ENCODE results near the gene PPIH. TPM values are rescaled to one million over a fixed set of nuclear protein-coding genes. Genes with fewer than 3 reads are reported as not detected.

Gene PPIH
- polyA plus RNA-seq, 1 experiment, result 36.1 TPM

GRCh38 chr1:42689912-42690311, 31.7 kb downstream of the PPIH start:
- Histone ChIP-seq H3K27ac (ENCODE audit: low read depth, low read length) (no peak overlapping the region), H3K27me3 (ENCODE audit: control insufficient read depth, insufficient read depth, low read length) (no peaks in the 10 kb centered on the region), H3K9me3 (ENCODE audit: control insufficient read depth, insufficient read depth, low read length) (no peaks in the 10 kb centered on the region), H3K4me3 (ENCODE audit: low read depth, low read length) (no peak overlapping the region)
- TF ChIP-seq CTCF (IDR thresholded peaks at IDR 0.05; ENCODE audit: low read depth, low read length), result no peak
- DNase-seq (ENCODE audit: low read depth, low spot score), result no peak
- CTCF ChIA-PET, result interaction anchor here (1.0 kb wide), 1 partner anchor 8 kb away, joined by 3 read pairs; no protein-coding TSS in a partner anchor
- POLR2A ChIA-PET, result no interaction called here

GRCh38 chr1:42690477-42691156, 32.4 kb downstream of the PPIH start:
- no peaks in the 10 kb centered on the region for H3K27me3 ChIP-seq (ENCODE audit: control insufficient read depth, insufficient read depth, low read length)
- no peak for TF ChIP-seq CTCF (IDR thresholded peaks at IDR 0.05; ENCODE audit: low read depth, low read length)
- POLR2A ChIA-PET, result interaction anchor here (0.9 kb wide), 1 partner anchor 8 kb away, joined by 3 read pairs; the partner anchor contains the start of gene YBX1
- CTCF ChIA-PET, result interaction anchor here (0.6 to 1.3 kb wide), 2 partner anchors 73 to 113 kb away, joined by 4 to 5 read pairs; no protein-coding TSS in a partner anchor
- H3K27ac ChIP-seq (ENCODE audit: low read depth, low read length), result no peak overlapping the region
- no peak overlapping the region for H3K4me3 ChIP-seq (ENCODE audit: low read depth, low read length)
- DNase-seq (ENCODE audit: low read depth, low spot score), result no peak
- no peaks in the 10 kb centered on the region for H3K9me3 ChIP-seq (ENCODE audit: control insufficient read depth, insufficient read depth, low read length)

GRCh38 chr1:42691157-42691498, 32.9 kb downstream of the PPIH start:
- H3K9me3 ChIP-seq (ENCODE audit: control insufficient read depth, insufficient read depth, low read length), result no peaks in the 10 kb centered on the region
- POLR2A ChIA-PET, result interaction anchor here (0.9 to 1.6 kb wide), 1 partner anchor 9 kb away, joined by 3 read pairs; the partner anchor contains the start of gene YBX1
- DNase-seq (ENCODE audit: low read depth, low spot score), result no peak
- no peak for TF ChIP-seq CTCF (IDR thresholded peaks at IDR 0.05; ENCODE audit: low read depth, low read length)
- CTCF ChIA-PET, result interaction anchor here (0.6 to 1.3 kb wide), 3 partner anchors 73 to 113 kb away, joined by 4 to 6 read pairs (median 5); no protein-coding TSS in a partner anchor
- no peaks in the 10 kb centered on the region for H3K27me3 ChIP-seq (ENCODE audit: control insufficient read depth, insufficient read depth, low read length)
- H3K27ac ChIP-seq (ENCODE audit: low read depth, low read length), result no peak overlapping the region
- no peak overlapping the region for H3K4me3 ChIP-seq (ENCODE audit: low read depth, low read length)

- ChIA-PET POLR2A (interaction anchor here (1.6 kb wide), 1 partner anchor 10 kb away, joined by 3 read pairs; the partner anchor contains the start of gene YBX1), CTCF (no interaction called here)
- H3K27ac ChIP-seq (ENCODE audit: low read depth, low read length), result no peak overlapping the region
- no peak for TF ChIP-seq CTCF (IDR thresholded peaks at IDR 0.05; ENCODE audit: low read depth, low read length)
- no peak overlapping the region for H3K4me3 ChIP-seq (ENCODE audit: low read depth, low read length)
- DNase-seq (ENCODE audit: low read depth, low spot score), result no peak
- H3K27me3 ChIP-seq (ENCODE audit: control insufficient read depth, insufficient read depth, low read length), result no peaks in the 10 kb centered on the region
- no peaks in the 10 kb centered on the region for H3K9me3 ChIP-seq (ENCODE audit: control insufficient read depth, insufficient read depth, low read length)
These were observed 34.2 kb downstream of the PPIH start for GRCh38 chr1:42692461-42692860.

GRCh38 chr1:42692911-42693310, 34.7 kb downstream of the PPIH start:
- TF ChIP-seq CTCF (IDR thresholded peaks at IDR 0.05; ENCODE audit: low read depth, low read length), result no peak
- Histone ChIP-seq H3K27me3 (ENCODE audit: control insufficient read depth, insufficient read depth, low read length) (no peaks in the 10 kb centered on the region), H3K27ac (ENCODE audit: low read depth, low read length) (no peak overlapping the region), H3K4me3 (ENCODE audit: low read depth, low read length) (no peak overlapping the region), H3K9me3 (ENCODE audit: control insufficient read depth, insufficient read depth, low read length) (no peaks in the 10 kb centered on the region)
- ChIA-PET POLR2A (interaction anchor here (1.1 kb wide), 1 partner anchor 11 kb away, joined by 3 read pairs; the partner anchor contains the start of gene YBX1), CTCF (no interaction called here)
- no peak for DNase-seq (ENCODE audit: low read depth, low spot score)
